Hematopoietic multipotent progenitor cell treated with erythropoietin and hydrocortisone succinate and interleukin-3 and kit ligand, for 8 days (in vitro differentiated cells): ENCODE results near the gene STPG4.

Experiments
- DNase-seq: peaks from one replicate; pipeline ENCODE4 v3.0.0-alpha.2; 2015

The STPG4 gene

GRCh38 chr2:47086054-47086471 lies 69.0 kb downstream of the STPG4 start:
- peak; percentile 33 for DNase-seq

GRCh38 chr2:47083886-47084687 lies 71.0 kb downstream of the STPG4 start:
- no peak for DNase-seq

- no peak for DNase-seq
These were observed 71.6 kb downstream of the STPG4 start for GRCh38 chr2:47083485-47083884.

GRCh38 chr2:47083005-47083404 lies 72.1 kb downstream of the STPG4 start:
- no peak for DNase-seq

- no peak for DNase-seq
These were observed 74.2 kb downstream of the STPG4 start for GRCh38 chr2:47080888-47081301.

GRCh38 chr2:47079515-47080412 lies 75.3 kb downstream of the STPG4 start:
- DNase-seq = peak; percentile 52

- peak; percentile 96 for DNase-seq
These were observed 76.3 kb downstream of the STPG4 start for GRCh38 chr2:47078541-47079482.

GRCh38 chr2:47077442-47078117 lies 77.5 kb downstream of the STPG4 start:
- DNase-seq = peak; percentile 76

GRCh38 chr2:47076586-47077441 lies 78.3 kb downstream of the STPG4 start:
- no peak for DNase-seq

GRCh38 chr2:47076126-47076506 lies 79.0 kb downstream of the STPG4 start:
- no peak for DNase-seq

- no peak for DNase-seq
These were observed 79.6 kb downstream of the STPG4 start for GRCh38 chr2:47075361-47076125.

- no peak for DNase-seq
These were observed 80.4 kb downstream of the STPG4 start for GRCh38 chr2:47074691-47075090.

- no peak for DNase-seq
These were observed 81.5 kb downstream of the STPG4 start for GRCh38 chr2:47073641-47074040.

- no peak for DNase-seq
These were observed 81.9 kb downstream of the STPG4 start for GRCh38 chr2:47073217-47073616.

GRCh38 chr2:47072728-47073191 lies 82.3 kb downstream of the STPG4 start:
- DNase-seq = no peak

- DNase-seq = no peak
These were observed 83.0 kb downstream of the STPG4 start for GRCh38 chr2:47072018-47072691.

- DNase-seq = peak; percentile 63
These were observed 83.9 kb downstream of the STPG4 start for GRCh38 chr2:47070920-47071824.

GRCh38 chr2:47070155-47070919 lies 84.8 kb downstream of the STPG4 start:
- DNase-seq = no peak
